GM18511 (cell line): Measurements from ENCODE around the gene ATP6V1B1.

ENCODE experiments used
- ATAC-seq: cut with Tn5 transposase; IDR thresholded peaks from one replicate; pipeline ENCODE4 v1.9.1; 2021; ENCODE audit warnings: mild to moderate bottlenecking, moderate library complexity; ENCODE audit not compliant: unreplicated experiment

ATP6V1B1 gene

DNA sequence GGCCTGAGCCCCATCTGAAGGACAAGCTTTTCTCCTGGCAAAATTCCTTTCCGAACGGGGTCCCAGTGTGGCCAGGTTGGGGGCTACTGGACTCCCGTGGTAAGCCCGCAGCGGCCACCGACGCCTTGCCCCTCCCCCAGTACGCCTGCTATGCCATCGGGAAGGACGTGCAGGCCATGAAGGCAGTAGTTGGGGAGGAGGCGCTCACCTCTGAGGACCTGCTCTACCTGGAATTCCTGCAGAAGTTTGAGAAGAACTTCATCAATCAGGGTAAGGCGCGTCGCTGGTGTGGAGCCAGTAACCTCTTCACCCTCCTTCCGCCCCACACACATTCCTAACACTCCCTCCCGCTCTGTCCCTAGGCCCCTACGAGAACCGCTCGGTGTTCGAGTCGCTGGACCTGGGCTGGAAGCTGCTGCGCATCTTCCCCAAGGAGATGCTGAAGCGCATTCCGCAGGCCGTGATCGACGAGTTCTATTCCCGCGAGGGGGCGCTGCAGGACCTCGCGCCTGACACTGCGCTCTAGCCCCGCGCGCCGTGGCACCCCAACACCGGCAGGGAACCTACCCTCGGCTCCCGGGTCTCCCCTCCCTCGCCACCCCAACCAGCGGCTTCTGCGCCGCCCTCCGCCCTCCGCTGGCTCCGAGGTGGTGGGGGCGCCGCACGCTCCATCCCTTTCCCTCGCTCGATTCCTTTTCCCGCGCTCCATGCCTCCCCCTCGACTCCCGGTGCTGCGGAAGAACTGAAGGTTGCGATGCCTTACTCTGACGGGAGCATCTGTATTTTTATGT, 29.1 kb downstream of the ATP6V1B1 start:
- peak; percentile 89 for ATAC-seq

- no peak for ATAC-seq
Measured at GRCh38 chr2:70965506-70965905, 29.8 kb downstream of the ATP6V1B1 start.

- ATAC-seq, result no peak
Measured at GRCh38 chr2:70966681-70967080, 31.0 kb downstream of the ATP6V1B1 start.

DNA sequence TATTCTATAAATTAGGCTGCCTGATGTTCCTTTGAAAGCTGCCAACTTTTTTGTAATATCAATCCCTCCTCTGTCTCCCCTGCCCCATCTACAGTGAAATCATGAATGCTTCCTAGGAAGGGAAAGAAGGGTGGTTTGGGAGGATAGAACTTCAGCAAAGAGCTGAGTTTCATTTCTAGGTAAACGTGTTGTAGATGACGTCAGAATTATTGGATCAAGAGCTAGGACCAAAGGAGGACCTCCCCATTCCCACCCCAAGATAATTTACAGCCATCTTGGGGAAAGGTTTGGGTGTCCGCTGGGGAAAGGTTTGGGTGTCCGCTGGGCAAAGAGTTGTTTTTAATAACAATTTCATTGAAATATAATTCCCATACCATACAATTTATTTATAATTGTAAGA, 31.5 kb downstream of the ATP6V1B1 start:
- ATAC-seq, result no peak

GRCh38 chr2:70974592-70974991, 38.9 kb downstream of the ATP6V1B1 start:
- no peak for ATAC-seq

- ATAC-seq, result no peak
Measured at GRCh38 chr2:70975237-70975636, 39.5 kb downstream of the ATP6V1B1 start.

DNA sequence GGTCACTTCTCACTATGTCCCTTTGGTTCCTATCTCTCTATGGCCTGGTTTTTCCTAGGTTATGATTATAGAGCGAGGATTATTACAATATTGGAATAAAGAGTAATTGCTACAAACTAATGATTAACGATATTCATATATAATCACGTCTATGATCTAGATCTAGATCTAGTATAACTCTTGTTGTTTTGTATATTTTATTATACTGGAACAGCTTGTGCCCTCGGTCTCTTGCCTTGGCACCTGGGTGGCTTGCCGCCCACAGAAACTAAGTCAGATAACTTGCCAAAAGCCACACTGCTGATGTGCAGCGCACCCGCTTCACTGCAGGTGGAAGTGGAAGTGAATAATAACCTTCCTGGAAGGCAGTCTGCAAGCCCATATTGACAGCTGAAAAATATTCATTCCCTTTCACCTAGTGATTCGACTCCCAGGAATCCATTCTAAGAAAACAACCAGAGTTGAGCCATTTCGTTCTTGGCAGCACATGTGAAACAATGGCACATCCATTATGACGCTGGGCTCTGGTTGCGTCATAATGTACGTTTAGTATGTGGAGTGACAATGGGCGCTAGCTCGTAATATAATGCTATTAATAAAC, 42.0 kb downstream of the ATP6V1B1 start:
- no peak for ATAC-seq

GRCh38 chr2:70978341-70979179, 42.9 kb downstream of the ATP6V1B1 start, which contains the start of gene ANKRD53:
TSS of gene ANKRD53 (plus strand) at chr2:70978630. CDS start at chr2:70978646, 16 bp downstream.
- ATAC-seq, result no peak

DNA sequence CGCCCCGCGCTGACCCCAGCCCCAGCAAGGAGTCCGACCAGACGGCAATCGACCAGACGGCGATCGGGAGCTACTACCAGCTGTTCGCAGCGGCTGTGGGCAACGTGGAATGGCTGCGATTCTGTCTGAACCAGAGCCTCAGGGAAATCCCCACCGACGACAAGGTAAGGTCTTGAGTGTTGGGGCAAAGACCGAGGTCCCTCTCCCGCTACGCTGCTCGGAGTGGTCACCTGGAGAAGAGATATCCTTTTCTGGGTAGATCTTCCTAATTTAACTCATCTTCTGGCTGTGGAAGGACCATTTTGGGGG, 43.4 kb downstream of the ATP6V1B1 start:
- no peak for ATAC-seq

- no peak for ATAC-seq
Measured at GRCh38 chr2:70979626-70980025, 43.9 kb downstream of the ATP6V1B1 start.

DNA sequence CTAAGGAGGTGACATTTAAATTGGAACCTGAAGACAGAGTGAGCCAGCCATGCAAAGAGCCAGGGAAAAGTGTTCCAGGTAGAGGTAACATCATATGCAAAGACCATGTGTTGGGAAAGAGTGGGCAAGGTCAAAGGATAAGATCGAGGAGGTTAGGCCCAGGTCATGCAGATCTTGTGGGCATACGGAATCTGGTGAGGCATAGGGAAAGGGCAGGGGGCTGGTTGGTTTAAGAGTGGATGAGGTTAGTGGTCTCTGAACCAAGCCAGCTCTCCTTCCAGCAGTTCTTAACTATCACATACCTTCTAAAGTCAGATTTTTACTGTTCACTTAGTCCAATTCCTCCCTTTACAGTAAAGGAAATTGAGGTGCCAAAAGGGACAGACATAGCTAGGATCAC, 45.7 kb downstream of the ATP6V1B1 start:
- no peak for ATAC-seq

DNA sequence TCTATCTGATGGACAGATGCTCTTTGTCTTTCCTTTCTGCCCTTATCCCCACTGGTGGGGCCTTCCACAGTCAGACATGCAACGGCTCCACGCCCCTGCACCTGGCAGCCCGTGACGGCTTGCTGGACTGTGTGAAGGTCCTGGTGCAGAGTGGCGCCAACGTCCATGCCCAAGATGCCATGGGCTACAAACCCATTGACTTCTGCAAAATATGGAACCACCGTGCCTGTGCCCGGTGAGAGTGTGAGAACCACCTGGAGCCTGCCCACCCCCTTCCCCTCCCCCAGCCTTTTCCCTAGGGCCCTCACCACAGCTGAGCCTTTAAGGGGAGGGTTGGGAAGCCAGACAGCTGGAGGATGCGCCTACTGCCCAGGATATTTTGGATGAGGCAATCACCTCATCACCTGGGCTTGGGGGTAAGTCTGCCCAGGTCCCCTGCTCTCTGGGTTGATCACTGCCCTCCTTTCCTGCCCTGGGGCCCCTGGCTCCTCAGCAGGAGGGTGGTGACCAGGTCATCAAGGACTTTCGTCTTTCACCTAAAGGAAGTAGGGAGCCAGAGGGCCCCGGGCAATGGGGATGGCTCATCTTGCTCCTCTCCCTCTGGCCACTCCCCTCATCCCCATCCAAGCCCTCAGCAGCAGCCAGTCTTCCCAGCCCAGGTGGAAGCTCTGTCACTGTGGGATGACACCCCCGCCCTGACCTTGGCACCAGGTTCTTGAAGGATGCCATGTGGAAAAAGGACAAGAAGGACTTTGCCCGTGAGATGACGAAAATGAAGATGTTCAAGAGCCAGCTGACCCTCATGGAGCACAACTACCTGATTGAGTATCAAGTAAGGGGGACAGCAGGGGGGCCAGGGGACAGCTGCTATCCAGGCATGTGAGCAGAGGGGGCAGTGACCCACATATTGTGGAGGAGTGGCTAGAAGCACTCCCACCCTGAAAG, 46.4 kb downstream of the ATP6V1B1 start:
- no peak for ATAC-seq

DNA sequence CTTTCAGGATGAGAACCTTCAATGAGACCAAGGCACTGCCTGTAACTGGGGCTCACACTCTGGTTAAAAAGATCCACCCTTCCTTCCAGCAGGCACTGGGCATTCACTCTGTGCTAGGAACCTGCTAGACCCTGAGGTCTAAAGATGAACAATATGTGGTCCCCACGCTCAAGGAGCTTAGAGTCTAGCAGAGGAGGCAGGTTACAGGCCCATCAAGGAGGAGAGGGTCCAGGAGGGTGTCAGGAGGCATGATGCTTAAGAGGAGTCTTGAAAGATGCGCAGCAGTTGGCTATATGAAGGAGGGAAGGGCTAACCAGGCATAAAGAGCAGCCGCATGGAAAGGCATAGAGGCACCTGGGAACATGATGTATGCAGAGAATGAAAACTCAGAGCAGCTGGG, 47.3 kb downstream of the ATP6V1B1 start:
- no peak for ATAC-seq

GRCh38 chr2:70983506-70984227, 48.0 kb downstream of the ATP6V1B1 start:
- no peak for ATAC-seq

- ATAC-seq, result no peak
Measured at GRCh38 chr2:70984228-70984575, 48.5 kb downstream of the ATP6V1B1 start.

DNA sequence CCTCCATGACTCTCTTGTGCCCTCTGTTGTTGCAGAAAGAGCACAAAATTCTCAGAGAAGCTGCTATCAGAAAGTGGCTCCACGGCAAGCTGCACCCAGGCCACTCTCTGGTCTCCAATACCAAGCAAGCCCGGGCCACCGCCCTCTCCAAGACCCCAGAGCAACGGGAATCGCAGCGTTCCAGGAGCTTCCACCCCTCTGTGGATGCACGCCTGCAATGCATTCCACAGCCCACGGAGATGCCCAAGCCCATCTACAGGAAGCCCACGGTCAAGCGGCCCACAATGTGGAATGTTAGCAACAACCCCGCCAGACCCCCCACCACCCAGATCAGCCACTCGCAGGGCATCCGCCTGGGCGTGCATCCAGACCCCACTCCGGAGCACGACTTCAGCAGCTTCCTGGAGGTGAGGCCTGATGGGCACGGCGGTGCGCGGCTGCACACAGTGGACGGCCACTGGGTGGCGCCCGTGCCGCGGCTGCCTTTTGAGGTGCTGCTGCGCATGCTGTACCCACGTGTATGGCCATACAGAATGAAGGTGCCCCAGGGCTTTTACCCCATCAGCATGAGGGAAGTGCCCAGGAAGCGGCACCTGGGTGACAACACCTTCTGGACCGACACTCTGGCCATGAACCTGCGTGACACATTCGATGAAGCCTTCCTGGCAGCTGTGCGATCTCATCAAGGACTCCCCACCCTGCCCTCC, 49.0 kb downstream of the ATP6V1B1 start:
- peak; percentile 98 for ATAC-seq

DNA sequence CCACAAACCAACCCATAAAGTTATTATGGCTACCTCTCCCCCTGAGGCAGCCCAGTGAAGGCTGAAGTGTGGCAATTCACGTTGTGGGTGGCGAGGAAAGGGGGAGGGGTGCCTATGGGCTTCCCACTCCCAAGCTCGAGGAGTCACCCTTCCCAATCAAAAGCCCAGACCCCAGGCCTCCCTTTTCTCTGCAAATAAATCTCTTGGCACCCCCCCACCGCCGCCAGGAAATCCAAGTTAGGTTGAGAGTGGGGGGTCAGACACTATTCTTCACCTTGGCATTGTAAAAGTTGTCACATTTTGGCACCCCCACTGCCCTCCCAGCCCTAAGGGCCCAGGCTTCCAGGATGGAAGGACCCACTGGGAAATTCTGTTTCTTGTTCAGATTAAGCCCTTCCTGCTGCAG, 49.6 kb downstream of the ATP6V1B1 start:
- ATAC-seq, result no peak

GRCh38 chr2:70985956-70986355, 50.3 kb downstream of the ATP6V1B1 start:
- ATAC-seq, result no peak

GRCh38 chr2:70986499-70987189, 50.9 kb downstream of the ATP6V1B1 start:
- no peak for ATAC-seq
